ENCODE data around the gene WFDC5. TPM values are rescaled to one million over a fixed set of nuclear protein-coding genes. Genes with fewer than 3 reads are reported as not detected.
A peak's percentile ranks its signal among the peaks of the same experiment; 100 is the strongest.

WFDC5 gene
- total RNA-seq, 2 experiments from 2014 or later = not detected

DNA sequence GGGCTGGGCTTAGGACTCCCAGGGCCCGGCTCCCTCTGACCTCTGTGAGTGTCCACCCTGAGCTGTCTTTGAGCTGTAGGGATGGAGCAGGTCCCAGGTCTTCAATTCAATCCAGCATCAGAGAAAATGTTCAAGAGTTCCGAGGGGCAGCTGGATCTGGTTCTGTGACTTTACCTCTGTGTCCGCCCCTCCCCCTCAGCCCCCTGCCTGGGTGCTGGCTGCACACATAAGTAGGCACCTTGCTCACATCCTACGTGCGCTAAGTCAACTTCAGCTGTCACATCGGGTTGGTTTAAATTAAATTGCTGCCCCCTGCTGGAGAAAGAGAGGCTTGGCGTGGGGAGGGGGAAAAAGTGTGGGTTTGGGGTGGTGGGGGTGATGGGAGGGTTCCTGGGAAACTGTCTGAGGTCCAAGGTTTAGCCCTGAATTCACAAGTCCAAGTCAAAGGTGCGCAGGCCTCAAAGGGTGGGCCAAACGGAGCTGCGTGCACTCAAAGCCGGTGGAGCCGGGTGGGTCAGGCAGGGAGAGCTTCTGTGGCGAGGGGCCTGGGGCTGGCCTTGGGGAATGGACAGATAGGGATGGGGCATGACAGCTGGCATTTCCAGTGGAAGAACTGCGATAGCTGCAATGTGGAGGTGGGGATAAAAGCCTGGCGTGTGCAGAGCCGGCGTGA is 3.0 kb downstream of the WFDC5 start:
- Histone ChIP-seq H3K4me3 (ENCODE audit: low read depth, low read length, poor library complexity, severe bottlenecking) (no peak overlapping the region), H3K27ac (ENCODE audit: low read depth, low read length, poor library complexity, severe bottlenecking) (no peak overlapping the region), H3K9me2 (ENCODE audit: insufficient read depth, low read length) (no peaks in the 10 kb centered on the region), H3K79me2 (ENCODE audit: insufficient read depth, low read depth, low read length) (no peaks in the 10 kb centered on the region), H3K4me2 (ENCODE audit: low read length) (no peak overlapping the region), H2AFZ (ENCODE audit: low read length) (no peak overlapping the region), H3K4me1 (ENCODE audit: insufficient read depth, low read length, poor library complexity, severe bottlenecking) (no peaks in the 10 kb centered on the region), H4K20me1 (ENCODE audit: insufficient read depth, low read length) (no peaks in the 10 kb centered on the region), H3K9me3 (ENCODE audit: low read length) (no peaks in the 10 kb centered on the region), H3K36me3 (ENCODE audit: insufficient read depth, low read length) (no peaks in the 10 kb centered on the region)
- BruUV-seq (replicated peaks) = no TSS peak
- POLR2A ChIA-PET = no interaction called here
- CTCF ChIA-PET (ENCODE audit: unreplicated experiment) = no interaction called here
- peak; percentile 61 for DNase-seq (ENCODE audit: low spot score)
- TF ChIP-seq, protein P1, sequence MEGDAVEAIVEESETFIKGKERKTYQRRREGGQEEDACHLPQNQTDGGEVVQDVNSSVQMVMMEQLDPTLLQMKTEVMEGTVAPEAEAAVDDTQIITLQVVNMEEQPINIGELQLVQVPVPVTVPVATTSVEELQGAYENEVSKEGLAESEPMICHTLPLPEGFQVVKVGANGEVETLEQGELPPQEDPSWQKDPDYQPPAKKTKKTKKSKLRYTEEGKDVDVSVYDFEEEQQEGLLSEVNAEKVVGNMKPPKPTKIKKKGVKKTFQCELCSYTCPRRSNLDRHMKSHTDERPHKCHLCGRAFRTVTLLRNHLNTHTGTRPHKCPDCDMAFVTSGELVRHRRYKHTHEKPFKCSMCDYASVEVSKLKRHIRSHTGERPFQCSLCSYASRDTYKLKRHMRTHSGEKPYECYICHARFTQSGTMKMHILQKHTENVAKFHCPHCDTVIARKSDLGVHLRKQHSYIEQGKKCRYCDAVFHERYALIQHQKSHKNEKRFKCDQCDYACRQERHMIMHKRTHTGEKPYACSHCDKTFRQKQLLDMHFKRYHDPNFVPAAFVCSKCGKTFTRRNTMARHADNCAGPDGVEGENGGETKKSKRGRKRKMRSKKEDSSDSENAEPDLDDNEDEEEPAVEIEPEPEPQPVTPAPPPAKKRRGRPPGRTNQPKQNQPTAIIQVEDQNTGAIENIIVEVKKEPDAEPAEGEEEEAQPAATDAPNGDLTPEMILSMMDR (conservative IDR thresholded peaks at IDR 0.05; ENCODE audit: low read length) = peak; percentile 82
- no peak for TF ChIP-seq EZH2phosphoT487 (IDR thresholded peaks at IDR 0.05; ENCODE audit: borderline replicate concordance, low read depth, low read length)
- intact Hi-C loops (cut with micrococcal nuclease; ENCODE audit: unreplicated experiment) = no loop called here

DNA sequence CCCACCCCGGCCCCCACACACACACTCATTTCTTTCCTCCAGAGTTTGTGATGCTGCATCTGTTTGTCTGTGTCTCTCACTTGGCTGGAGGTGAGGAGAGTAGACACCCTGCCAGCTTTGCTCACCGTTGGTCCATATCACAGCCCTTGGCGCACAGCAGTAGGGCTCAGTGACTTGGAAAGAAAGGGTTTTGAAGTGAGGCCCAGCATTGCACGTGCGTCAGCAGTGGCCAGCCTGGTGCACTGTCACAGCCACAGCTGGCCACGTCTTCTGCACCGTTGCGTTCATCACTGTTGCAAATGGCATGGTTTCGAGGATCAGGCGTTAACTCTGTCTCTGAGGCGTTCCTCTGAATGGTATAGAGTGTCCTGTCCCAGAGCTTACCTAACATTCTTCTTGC is 3.7 kb downstream of the WFDC5 start:
- Histone ChIP-seq H2AFZ (ENCODE audit: low read length) (no peak overlapping the region), H3K4me1 (ENCODE audit: insufficient read depth, low read length, poor library complexity, severe bottlenecking) (no peaks in the 10 kb centered on the region), H4K20me1 (ENCODE audit: insufficient read depth, low read length) (no peaks in the 10 kb centered on the region), H3K4me2 (ENCODE audit: low read length) (no peak overlapping the region), H3K79me2 (ENCODE audit: insufficient read depth, low read depth, low read length) (no peaks in the 10 kb centered on the region), H3K36me3 (ENCODE audit: insufficient read depth, low read length) (no peaks in the 10 kb centered on the region), H3K9me3 (ENCODE audit: low read length) (no peaks in the 10 kb centered on the region), H3K9me2 (ENCODE audit: insufficient read depth, low read length) (no peaks in the 10 kb centered on the region), H3K27ac (ENCODE audit: low read depth, low read length, poor library complexity, severe bottlenecking) (no peak overlapping the region), H3K4me3 (ENCODE audit: low read depth, low read length, poor library complexity, severe bottlenecking) (no peak overlapping the region)
- TF ChIP-seq, protein P1 (conservative IDR thresholded peaks at IDR 0.05; ENCODE audit: low read length) = no peak
- no peak for TF ChIP-seq EZH2phosphoT487 (IDR thresholded peaks at IDR 0.05; ENCODE audit: borderline replicate concordance, low read depth, low read length)
- ChIA-PET CTCF (ENCODE audit: unreplicated experiment) (no interaction called here), POLR2A (interaction anchor here (0.6 kb wide), 1 partner anchor 100 kb away, joined by 3 read pairs; no protein-coding TSS in a partner anchor)
- DNase-seq (ENCODE audit: low spot score) = no peak
- no TSS peak for BruUV-seq (replicated peaks)
- intact Hi-C loops (cut with micrococcal nuclease; ENCODE audit: unreplicated experiment) = no loop called here

DNA sequence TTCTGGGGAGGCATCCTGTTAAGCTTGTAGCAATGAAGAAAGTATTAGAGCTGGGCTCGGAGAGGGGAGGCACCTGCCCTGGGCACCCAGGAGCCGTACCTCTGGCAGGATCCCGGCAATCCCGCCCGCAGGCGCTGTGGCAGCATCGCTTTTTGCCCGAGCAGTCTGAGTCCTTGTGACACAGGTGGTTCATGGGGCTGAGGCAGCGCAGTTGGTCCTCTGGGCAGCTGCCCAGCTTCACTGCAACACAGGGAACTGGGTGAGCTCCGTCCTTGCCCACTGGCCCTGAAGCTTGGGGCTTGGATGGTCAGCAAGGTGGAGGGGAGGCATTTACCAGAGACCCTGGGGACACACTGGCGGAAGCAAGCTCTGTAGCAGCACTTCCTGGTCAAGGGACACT is 4.7 kb downstream of the WFDC5 start:
- H3K36me3 ChIP-seq (ENCODE audit: insufficient read depth, low read length) = no peaks in the 10 kb centered on the region
- H3K9me2 ChIP-seq (ENCODE audit: insufficient read depth, low read length) = no peaks in the 10 kb centered on the region
- no peaks in the 10 kb centered on the region for H3K4me1 ChIP-seq (ENCODE audit: insufficient read depth, low read length, poor library complexity, severe bottlenecking)
- no peaks in the 10 kb centered on the region for H3K79me2 ChIP-seq (ENCODE audit: insufficient read depth, low read depth, low read length)
- no peak overlapping the region for H3K4me2 ChIP-seq (ENCODE audit: low read length)
- ChIA-PET POLR2A (no interaction called here), CTCF (ENCODE audit: unreplicated experiment) (no interaction called here)
- no peak for TF ChIP-seq EZH2phosphoT487 (IDR thresholded peaks at IDR 0.05; ENCODE audit: borderline replicate concordance, low read depth, low read length)
- TF ChIP-seq, protein P1 (conservative IDR thresholded peaks at IDR 0.05; ENCODE audit: low read length) = no peak
- no peaks in the 10 kb centered on the region for H3K9me3 ChIP-seq (ENCODE audit: low read length)
- no peak overlapping the region for H3K27ac ChIP-seq (ENCODE audit: low read depth, low read length, poor library complexity, severe bottlenecking)
- H4K20me1 ChIP-seq (ENCODE audit: insufficient read depth, low read length) = no peaks in the 10 kb centered on the region
- H2AFZ ChIP-seq (ENCODE audit: low read length) = no peak overlapping the region
- DNase-seq (ENCODE audit: low spot score) = no peak
- intact Hi-C loops (cut with micrococcal nuclease; ENCODE audit: unreplicated experiment) = no loop called here
- BruUV-seq (replicated peaks) = no TSS peak
- H3K4me3 ChIP-seq (ENCODE audit: low read depth, low read length, poor library complexity, severe bottlenecking) = no peak overlapping the region
